ENCODE data around the gene ZFR2.
A peak's percentile ranks its signal among the peaks of the same experiment; 100 is the strongest.
"Not testable (repeated sequence)": the region's sequence is repeated elsewhere in the genome, so short reads cannot be mapped to it uniquely, and the experiment has no call there.

The ZFR2 gene

GRCh38 chr19:3895788-3896187 is 26.9 kb upstream of the ZFR2 start:
- no peak overlapping the region for H3K9ac ChIP-seq (ENCODE audit: low read depth, low read length)
- H3K36me3 ChIP-seq (ENCODE audit: control insufficient read depth, insufficient read depth, low read length): peaks cover 21% of the 10 kb centered on the region
- H3K27me3 ChIP-seq (ENCODE audit: control insufficient read depth, insufficient read depth, low read length): no peaks in the 10 kb centered on the region
- H3K9me3 ChIP-seq (ENCODE audit: control insufficient read depth, insufficient read depth, low read length): peaks cover 4% of the 10 kb centered on the region
- H3K4me3 ChIP-seq (ENCODE audit: low read depth, low read length): no peak overlapping the region
- no peaks in the 10 kb centered on the region for H3K4me1 ChIP-seq (ENCODE audit: control insufficient read depth, insufficient read depth, low read length)

GRCh38 chr19:3894959-3895358 is 26.1 kb upstream of the ZFR2 start:
- H3K4me1 ChIP-seq (ENCODE audit: control insufficient read depth, insufficient read depth, low read length); H3K27me3 ChIP-seq (ENCODE audit: control insufficient read depth, insufficient read depth, low read length); H3K9ac ChIP-seq (ENCODE audit: low read depth, low read length); H3K9me3 ChIP-seq (ENCODE audit: control insufficient read depth, insufficient read depth, low read length); H3K4me3 ChIP-seq (ENCODE audit: low read depth, low read length): not testable (repeated sequence)
- peaks cover 24% of the 10 kb centered on the region for H3K36me3 ChIP-seq (ENCODE audit: control insufficient read depth, insufficient read depth, low read length)

GRCh38 chr19:3893509-3894179 is 24.8 kb upstream of the ZFR2 start:
- H3K36me3 ChIP-seq (ENCODE audit: control insufficient read depth, insufficient read depth, low read length): peaks cover 22% of the 10 kb centered on the region
- no peak overlapping the region for H3K4me3 ChIP-seq (ENCODE audit: low read depth, low read length)
- H3K27me3 ChIP-seq (ENCODE audit: control insufficient read depth, insufficient read depth, low read length): no peaks in the 10 kb centered on the region
- H3K9ac ChIP-seq (ENCODE audit: low read depth, low read length): no peak overlapping the region
- no peaks in the 10 kb centered on the region for H3K4me1 ChIP-seq (ENCODE audit: control insufficient read depth, insufficient read depth, low read length)
- H3K9me3 ChIP-seq (ENCODE audit: control insufficient read depth, insufficient read depth, low read length): peaks cover 4% of the 10 kb centered on the region

- Histone ChIP-seq H3K9me3 (ENCODE audit: control insufficient read depth, insufficient read depth, low read length) (no peaks in the 10 kb centered on the region), H3K36me3 (ENCODE audit: control insufficient read depth, insufficient read depth, low read length) (peaks cover 24% of the 10 kb centered on the region), H3K4me3 (ENCODE audit: low read depth, low read length) (no peak overlapping the region), H3K4me1 (ENCODE audit: control insufficient read depth, insufficient read depth, low read length) (no peaks in the 10 kb centered on the region), H3K9ac (ENCODE audit: low read depth, low read length) (no peak overlapping the region), H3K27me3 (ENCODE audit: control insufficient read depth, insufficient read depth, low read length) (no peaks in the 10 kb centered on the region)
Measured at GRCh38 chr19:3890591-3890990, 21.8 kb upstream of the ZFR2 start.

GRCh38 chr19:3882041-3882384 is 13.2 kb upstream of the ZFR2 start:
- Histone ChIP-seq H3K27me3 (ENCODE audit: control insufficient read depth, insufficient read depth, low read length) (no peaks in the 10 kb centered on the region), H3K9ac (ENCODE audit: low read depth, low read length) (no peak overlapping the region), H3K36me3 (ENCODE audit: control insufficient read depth, insufficient read depth, low read length) (peaks cover 12% of the 10 kb centered on the region), H3K4me1 (ENCODE audit: control insufficient read depth, insufficient read depth, low read length) (no peaks in the 10 kb centered on the region), H3K4me3 (ENCODE audit: low read depth, low read length) (peak overlapping the region; percentile 92), H3K9me3 (ENCODE audit: control insufficient read depth, insufficient read depth, low read length) (no peaks in the 10 kb centered on the region)

- peak overlapping the region; percentile 81 for H3K9ac ChIP-seq (ENCODE audit: low read depth, low read length)
- no peaks in the 10 kb centered on the region for H3K9me3 ChIP-seq (ENCODE audit: control insufficient read depth, insufficient read depth, low read length)
- H3K4me3 ChIP-seq (ENCODE audit: low read depth, low read length): peak overlapping the region; percentile 92
- no peaks in the 10 kb centered on the region for H3K4me1 ChIP-seq (ENCODE audit: control insufficient read depth, insufficient read depth, low read length)
- peaks cover 9% of the 10 kb centered on the region for H3K36me3 ChIP-seq (ENCODE audit: control insufficient read depth, insufficient read depth, low read length)
- no peaks in the 10 kb centered on the region for H3K27me3 ChIP-seq (ENCODE audit: control insufficient read depth, insufficient read depth, low read length)
Measured at GRCh38 chr19:3881272-3882040, 12.6 kb upstream of the ZFR2 start.

GRCh38 chr19:3880471-3881271 is 11.8 kb upstream of the ZFR2 start, which contains the start of gene ATCAY:
Gene ATCAY, plus strand, starts transcription at chr19:3880685. Its CDS starts 5,083 bp downstream, at chr19:3885768.
- Histone ChIP-seq H3K27me3 (ENCODE audit: control insufficient read depth, insufficient read depth, low read length) (no peaks in the 10 kb centered on the region), H3K4me3 (ENCODE audit: low read depth, low read length) (peak within 1 kb of the TSS; percentile 92), H3K9me3 (ENCODE audit: control insufficient read depth, insufficient read depth, low read length) (no peaks in the 10 kb centered on the region), H3K9ac (ENCODE audit: low read depth, low read length) (peak within 1 kb of the TSS; percentile 81), H3K36me3 (ENCODE audit: control insufficient read depth, insufficient read depth, low read length) (peaks cover 7% of the 10 kb centered on the region), H3K4me1 (ENCODE audit: control insufficient read depth, insufficient read depth, low read length) (no peaks in the 10 kb centered on the region)

- Histone ChIP-seq H3K4me1 (ENCODE audit: control insufficient read depth, insufficient read depth, low read length) (no peaks in the 10 kb centered on the region), H3K27me3 (ENCODE audit: control insufficient read depth, insufficient read depth, low read length) (no peaks in the 10 kb centered on the region), H3K9me3 (ENCODE audit: control insufficient read depth, insufficient read depth, low read length) (no peaks in the 10 kb centered on the region), H3K4me3 (ENCODE audit: low read depth, low read length) (no peak overlapping the region), H3K36me3 (ENCODE audit: control insufficient read depth, insufficient read depth, low read length) (peaks cover 6% of the 10 kb centered on the region), H3K9ac (ENCODE audit: low read depth, low read length) (no peak overlapping the region)
Measured at GRCh38 chr19:3879656-3880055, 10.8 kb upstream of the ZFR2 start.

GRCh38 chr19:3874695-3875094 is 5.9 kb upstream of the ZFR2 start:
- H3K27me3 ChIP-seq (ENCODE audit: control insufficient read depth, insufficient read depth, low read length); H3K9ac ChIP-seq (ENCODE audit: low read depth, low read length); H3K4me3 ChIP-seq (ENCODE audit: low read depth, low read length); H3K9me3 ChIP-seq (ENCODE audit: control insufficient read depth, insufficient read depth, low read length); H3K36me3 ChIP-seq (ENCODE audit: control insufficient read depth, insufficient read depth, low read length); H3K4me1 ChIP-seq (ENCODE audit: control insufficient read depth, insufficient read depth, low read length): not testable (repeated sequence)

- H3K9ac ChIP-seq (ENCODE audit: low read depth, low read length): no peak overlapping the region
- peaks cover 14% of the 10 kb centered on the region for H3K27me3 ChIP-seq (ENCODE audit: control insufficient read depth, insufficient read depth, low read length)
- peaks cover 5% of the 10 kb centered on the region for H3K9me3 ChIP-seq (ENCODE audit: control insufficient read depth, insufficient read depth, low read length)
Measured at GRCh38 chr19:3873151-3873550, 4.3 kb upstream of the ZFR2 start.

GRCh38 chr19:3867971-3868769 is 668 bp downstream of the ZFR2 start:
- Histone ChIP-seq H3K4me1 (ENCODE audit: control insufficient read depth, insufficient read depth, low read length) (peaks cover 4% of the 10 kb centered on the region), H3K9me3 (ENCODE audit: control insufficient read depth, insufficient read depth, low read length) (peaks cover 5% of the 10 kb centered on the region), H3K36me3 (ENCODE audit: control insufficient read depth, insufficient read depth, low read length) (no peaks in the 10 kb centered on the region), H3K27me3 (ENCODE audit: control insufficient read depth, insufficient read depth, low read length) (peaks cover 12% of the 10 kb centered on the region), H3K9ac (ENCODE audit: low read depth, low read length) (no peak overlapping the region), H3K4me3 (ENCODE audit: low read depth, low read length) (peak overlapping the region; percentile 54)

More at GRCh38 chr19:3873151-3873550, 4.3 kb upstream of the ZFR2 start:
- Histone ChIP-seq H3K4me3 (ENCODE audit: low read depth, low read length) (no peak overlapping the region), H3K4me1 (ENCODE audit: control insufficient read depth, insufficient read depth, low read length) (no peaks in the 10 kb centered on the region), H3K36me3 (ENCODE audit: control insufficient read depth, insufficient read depth, low read length) (no peaks in the 10 kb centered on the region)

Measured in iPS-15b (cell line).